Activated CD4-positive, alpha-beta T cell treated with anti-CD3 and anti-CD28 coated beads for 36 hours (primary cell): ENCODE results near the gene TARP.

ENCODE experiments used
- ATAC-seq: fragments of 200-7000 bp; cut with Tn5 transposase; one replicate; pipeline ENCODE4 v1.10.0; 2021; ENCODE audit warnings: mild to moderate bottlenecking, moderate library complexity
- CTCF ChIA-PET: fragments of 350-600 bp; sonication (Branson Sonifier 250); formaldehyde crosslinking; loops from one replicate; lab custom pipeline; 2021; ENCODE audit warnings: antibody characterized with exemption; lab: Charles Lee
- POLR2A ChIA-PET: fragments of 350-600 bp; sonication (Branson Sonifier 250); formaldehyde crosslinking; loops from one replicate; lab custom pipeline; 2021; ENCODE audit warnings: antibody characterized with exemption, inconsistent platforms; lab: Charles Lee
- DNase-seq: peaks from one replicate; pipeline ENCODE4 v3.0.0-alpha.2; 2020
- H3K27ac Mint-ChIP-seq: one replicate; pipeline ENCODE4 v1.8.0; 2021; ENCODE audit warnings: mixed read lengths
- H3K27me3 Mint-ChIP-seq: one replicate; pipeline ENCODE4 v1.8.0; 2021; ENCODE audit warnings: mixed read lengths
- H3K36me3 Mint-ChIP-seq: one replicate; pipeline ENCODE4 v1.8.0; 2021; ENCODE audit warnings: low read depth, mixed read lengths
- H3K4me1 Mint-ChIP-seq: one replicate; pipeline ENCODE4 v1.8.0; 2021; ENCODE audit warnings: mixed read lengths
- H3K4me3 Mint-ChIP-seq: one replicate; pipeline ENCODE4 v1.8.0; 2021; ENCODE audit warnings: mild to moderate bottlenecking, moderate library complexity, mixed read lengths
- H3K9me3 Mint-ChIP-seq: one replicate; pipeline ENCODE4 v1.8.0; 2021; ENCODE audit warnings: low read depth, mixed read lengths
- intact Hi-C, 2 experiments: fragments of 100-400 bp; cut with DNase I in 1 of 2; cut with micrococcal nuclease in 1 of 2; formaldehyde crosslinking; loops; one replicate each; pipeline versions ENCODE4 v1.14.2 to v1.15.1; 2022 to 2024; cut with DNase I, micrococcal nuclease

Gene TARP

GRCh38 chr7:38299275-38299931 lies 26.0 kb upstream of the TARP start:
- intact Hi-C loops = no loop called here
- Mint-ChIP-seq H3K27ac (peak overlapping the region; percentile 69), H3K9me3 (no peaks in the 10 kb centered on the region), H3K4me3 (peak overlapping the region; percentile 70), H3K4me1 (no peaks in the 10 kb centered on the region), H3K36me3 (no peaks in the 10 kb centered on the region), H3K27me3 (no peaks in the 10 kb centered on the region)
- CTCF ChIA-PET = no interaction called here
- POLR2A ChIA-PET = no interaction called here
- no peak for DNase-seq
- no peak for ATAC-seq

- ChIA-PET CTCF (no interaction called here), POLR2A (no interaction called here)
- no peaks in the 10 kb centered on the region for H3K36me3 Mint-ChIP-seq
- intact Hi-C loops = no loop called here
- H3K27ac Mint-ChIP-seq = no peak overlapping the region
- H3K4me1 Mint-ChIP-seq = no peaks in the 10 kb centered on the region
- no peaks in the 10 kb centered on the region for H3K9me3 Mint-ChIP-seq
- ATAC-seq (no peak), DNase-seq (no peak)
- H3K4me3 Mint-ChIP-seq = no peak overlapping the region
- H3K27me3 Mint-ChIP-seq = no peaks in the 10 kb centered on the region
These were observed 22.8 kb upstream of the TARP start for GRCh38 chr7:38296059-38296857.

GRCh38 chr7:38294926-38295325 lies 21.5 kb upstream of the TARP start:
- ATAC-seq (no peak), DNase-seq (no peak)
- Mint-ChIP-seq H3K4me3 (no peak overlapping the region), H3K27ac (no peak overlapping the region), H3K27me3 (no peaks in the 10 kb centered on the region), H3K9me3 (no peaks in the 10 kb centered on the region), H3K4me1 (no peaks in the 10 kb centered on the region), H3K36me3 (no peaks in the 10 kb centered on the region)
- ChIA-PET CTCF (no interaction called here), POLR2A (no interaction called here)
- intact Hi-C loops = no loop called here

GRCh38 chr7:38292442-38292841 lies 19.0 kb upstream of the TARP start:
- intact Hi-C loops = no loop called here
- ChIA-PET CTCF (no interaction called here), POLR2A (no interaction called here)
- no peak for DNase-seq
- Mint-ChIP-seq H3K4me3 (no peak overlapping the region), H3K27ac (no peak overlapping the region), H3K4me1 (no peaks in the 10 kb centered on the region), H3K9me3 (no peaks in the 10 kb centered on the region), H3K36me3 (no peaks in the 10 kb centered on the region), H3K27me3 (no peaks in the 10 kb centered on the region)
- no peak for ATAC-seq

GRCh38 chr7:38291650-38292049 lies 18.2 kb upstream of the TARP start:
- DNase-seq (no peak), ATAC-seq (no peak)
- no peak overlapping the region for H3K27ac Mint-ChIP-seq
- ChIA-PET POLR2A (no interaction called here), CTCF (no interaction called here)
- H3K9me3 Mint-ChIP-seq = no peaks in the 10 kb centered on the region
- H3K27me3 Mint-ChIP-seq = no peaks in the 10 kb centered on the region
- no peak overlapping the region for H3K4me3 Mint-ChIP-seq
- no peaks in the 10 kb centered on the region for H3K36me3 Mint-ChIP-seq
- no peaks in the 10 kb centered on the region for H3K4me1 Mint-ChIP-seq
- intact Hi-C loops = no loop called here

- Mint-ChIP-seq H3K36me3 (no peaks in the 10 kb centered on the region), H3K27ac (no peak overlapping the region), H3K4me1 (no peaks in the 10 kb centered on the region), H3K4me3 (no peak overlapping the region), H3K27me3 (no peaks in the 10 kb centered on the region), H3K9me3 (no peaks in the 10 kb centered on the region)
- CTCF ChIA-PET = no interaction called here
- ATAC-seq (no peak), DNase-seq (no peak)
- intact Hi-C loops = no loop called here
- POLR2A ChIA-PET = no interaction called here
These were observed 17.7 kb upstream of the TARP start for GRCh38 chr7:38291117-38291647.

GRCh38 chr7:38284553-38284952 lies 11.1 kb upstream of the TARP start:
- H3K36me3 Mint-ChIP-seq = no peaks in the 10 kb centered on the region
- no peaks in the 10 kb centered on the region for H3K9me3 Mint-ChIP-seq

GRCh38 chr7:38283809-38284208 lies 10.4 kb upstream of the TARP start:
- no peaks in the 10 kb centered on the region for H3K27me3 Mint-ChIP-seq
- no peaks in the 10 kb centered on the region for H3K36me3 Mint-ChIP-seq
- ATAC-seq (no peak), DNase-seq (no peak)
- H3K9me3 Mint-ChIP-seq = no peaks in the 10 kb centered on the region
- no peak overlapping the region for H3K4me3 Mint-ChIP-seq
- no peaks in the 10 kb centered on the region for H3K4me1 Mint-ChIP-seq
- H3K27ac Mint-ChIP-seq = no peak overlapping the region
- intact Hi-C loops = no loop called here
- ChIA-PET POLR2A (no interaction called here), CTCF (no interaction called here)

More at GRCh38 chr7:38284553-38284952, 11.1 kb upstream of the TARP start:
- intact Hi-C loops = no loop called here
- Mint-ChIP-seq H3K4me3 (no peak overlapping the region), H3K27me3 (no peaks in the 10 kb centered on the region), H3K27ac (no peak overlapping the region), H3K4me1 (no peaks in the 10 kb centered on the region)
- ChIA-PET POLR2A (no interaction called here), CTCF (no interaction called here)
- no peak for DNase-seq
- no peak for ATAC-seq

GRCh38 chr7:38283107-38283506 lies 9.7 kb upstream of the TARP start:
- ATAC-seq (no peak), DNase-seq (no peak)
- CTCF ChIA-PET = no interaction called here
- Mint-ChIP-seq H3K27ac (no peak overlapping the region), H3K27me3 (no peaks in the 10 kb centered on the region), H3K4me1 (no peaks in the 10 kb centered on the region), H3K36me3 (no peaks in the 10 kb centered on the region), H3K9me3 (no peaks in the 10 kb centered on the region), H3K4me3 (no peak overlapping the region)
- intact Hi-C loops = no loop called here
- POLR2A ChIA-PET = no interaction called here

- Mint-ChIP-seq H3K9me3 (no peaks in the 10 kb centered on the region), H3K27me3 (no peaks in the 10 kb centered on the region), H3K36me3 (no peaks in the 10 kb centered on the region), H3K27ac (no peak overlapping the region), H3K4me1 (no peaks in the 10 kb centered on the region), H3K4me3 (no peak overlapping the region)
- intact Hi-C loops = no loop called here
- ChIA-PET POLR2A (no interaction called here), CTCF (no interaction called here)
- DNase-seq = no peak
- no peak for ATAC-seq
These were observed 8.6 kb upstream of the TARP start for GRCh38 chr7:38282081-38282480.

GRCh38 chr7:38281266-38281665 lies 7.8 kb upstream of the TARP start:
- Mint-ChIP-seq H3K36me3 (no peaks in the 10 kb centered on the region), H3K27me3 (no peaks in the 10 kb centered on the region)
- intact Hi-C loops = no loop called here

GRCh38 chr7:38280707-38281106 lies 7.3 kb upstream of the TARP start:
- Mint-ChIP-seq H3K27ac (no peak overlapping the region), H3K4me1 (no peaks in the 10 kb centered on the region)
- CTCF ChIA-PET = no interaction called here

More at GRCh38 chr7:38281266-38281665, 7.8 kb upstream of the TARP start:
- no peak for DNase-seq
- CTCF ChIA-PET = no interaction called here
- no peak for ATAC-seq
- Mint-ChIP-seq H3K27ac (no peak overlapping the region), H3K4me3 (no peak overlapping the region), H3K4me1 (no peaks in the 10 kb centered on the region), H3K9me3 (no peaks in the 10 kb centered on the region)
- POLR2A ChIA-PET = no interaction called here

More at GRCh38 chr7:38280707-38281106, 7.3 kb upstream of the TARP start:
- H3K9me3 Mint-ChIP-seq = no peaks in the 10 kb centered on the region
- H3K36me3 Mint-ChIP-seq = no peaks in the 10 kb centered on the region
- DNase-seq (no peak), ATAC-seq (no peak)
- no peak overlapping the region for H3K4me3 Mint-ChIP-seq
- no peaks in the 10 kb centered on the region for H3K27me3 Mint-ChIP-seq
- POLR2A ChIA-PET = no interaction called here
- intact Hi-C loops = no loop called here
